Fibroblast of pulmonary artery (primary cell): ENCODE results near the gene CHERP.

ENCODE experiments used
- DNase-seq: peaks from one replicate; pipeline ENCODE4 v3.0.0-alpha.2; 2010; ENCODE audit warnings: low read depth
- H3K4me3 ChIP-seq: replicated peaks from 2 replicates; pipeline ENCODE4 v1.5.1; 2011; ENCODE audit warnings: low read depth, mild to moderate bottlenecking, control low read depth, low read length, moderate library complexity
- TF ChIP-seq, protein P1 (sequence below): IDR thresholded peaks from 2 replicates; pipeline ENCODE4 v1.5.1; 2011; ENCODE audit warnings: mild to moderate bottlenecking, control low read depth, low read length, inconsistent platforms; ENCODE audit errors: missing control alignments

The CHERP gene

DNA sequence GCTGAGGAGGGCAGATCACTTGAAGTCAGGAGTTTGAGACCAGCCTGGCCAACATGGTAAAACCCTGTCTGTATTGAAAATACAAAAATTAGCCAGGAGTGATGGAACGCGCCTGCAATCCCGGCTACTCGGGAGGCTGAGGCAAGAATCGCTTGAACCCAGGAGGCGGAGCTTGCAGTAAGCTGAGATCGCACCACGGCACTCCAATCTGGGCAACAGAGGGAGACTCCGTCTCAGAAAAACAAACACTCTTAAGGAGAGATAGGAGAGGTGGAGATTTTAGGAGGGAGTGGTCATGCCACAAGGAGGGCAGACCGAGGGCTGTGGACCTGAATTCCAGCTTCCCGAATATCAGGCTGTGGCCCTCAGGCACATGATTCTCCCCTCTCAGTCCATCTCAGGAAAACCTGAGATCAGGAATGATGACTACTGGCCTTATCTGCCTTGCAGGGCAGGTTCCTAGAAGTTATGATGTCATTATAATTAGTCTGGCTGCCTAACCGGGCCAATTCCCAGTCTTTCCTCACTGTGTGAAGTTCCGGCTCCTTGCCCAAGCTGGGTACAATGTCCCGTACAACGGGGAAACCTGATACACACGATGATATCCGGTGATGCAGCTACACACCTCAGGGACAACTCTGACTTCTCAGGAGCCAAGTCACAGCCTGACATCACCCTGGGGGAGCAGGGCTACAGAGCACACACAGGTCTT is 27.5 kb upstream of the CHERP start:
- no peak for DNase-seq
- no peak overlapping the region for H3K4me3 ChIP-seq
- TF ChIP-seq, protein P1, sequence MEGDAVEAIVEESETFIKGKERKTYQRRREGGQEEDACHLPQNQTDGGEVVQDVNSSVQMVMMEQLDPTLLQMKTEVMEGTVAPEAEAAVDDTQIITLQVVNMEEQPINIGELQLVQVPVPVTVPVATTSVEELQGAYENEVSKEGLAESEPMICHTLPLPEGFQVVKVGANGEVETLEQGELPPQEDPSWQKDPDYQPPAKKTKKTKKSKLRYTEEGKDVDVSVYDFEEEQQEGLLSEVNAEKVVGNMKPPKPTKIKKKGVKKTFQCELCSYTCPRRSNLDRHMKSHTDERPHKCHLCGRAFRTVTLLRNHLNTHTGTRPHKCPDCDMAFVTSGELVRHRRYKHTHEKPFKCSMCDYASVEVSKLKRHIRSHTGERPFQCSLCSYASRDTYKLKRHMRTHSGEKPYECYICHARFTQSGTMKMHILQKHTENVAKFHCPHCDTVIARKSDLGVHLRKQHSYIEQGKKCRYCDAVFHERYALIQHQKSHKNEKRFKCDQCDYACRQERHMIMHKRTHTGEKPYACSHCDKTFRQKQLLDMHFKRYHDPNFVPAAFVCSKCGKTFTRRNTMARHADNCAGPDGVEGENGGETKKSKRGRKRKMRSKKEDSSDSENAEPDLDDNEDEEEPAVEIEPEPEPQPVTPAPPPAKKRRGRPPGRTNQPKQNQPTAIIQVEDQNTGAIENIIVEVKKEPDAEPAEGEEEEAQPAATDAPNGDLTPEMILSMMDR, result no peak

DNA sequence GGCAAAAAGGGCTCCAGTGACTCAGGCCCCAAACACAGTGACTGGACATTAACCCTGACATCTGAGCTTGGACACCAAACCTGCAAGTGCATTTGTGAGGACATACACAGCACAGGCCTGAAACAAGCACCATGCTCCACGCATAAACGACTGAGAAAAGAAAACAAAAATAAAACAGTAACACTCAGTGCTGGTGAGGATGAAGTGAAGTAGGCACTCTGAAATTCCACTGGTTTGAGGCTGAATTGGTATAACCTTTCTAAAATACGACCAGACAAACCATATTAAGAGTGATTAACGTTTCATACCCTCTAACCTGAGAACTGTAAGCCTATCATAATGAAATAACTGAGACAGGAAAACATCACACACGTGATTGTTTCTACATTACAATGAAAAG is 24.5 kb upstream of the CHERP start:
- DNase-seq, result no peak
- no peak overlapping the region for H3K4me3 ChIP-seq
- TF ChIP-seq, protein P1, result no peak

DNA sequence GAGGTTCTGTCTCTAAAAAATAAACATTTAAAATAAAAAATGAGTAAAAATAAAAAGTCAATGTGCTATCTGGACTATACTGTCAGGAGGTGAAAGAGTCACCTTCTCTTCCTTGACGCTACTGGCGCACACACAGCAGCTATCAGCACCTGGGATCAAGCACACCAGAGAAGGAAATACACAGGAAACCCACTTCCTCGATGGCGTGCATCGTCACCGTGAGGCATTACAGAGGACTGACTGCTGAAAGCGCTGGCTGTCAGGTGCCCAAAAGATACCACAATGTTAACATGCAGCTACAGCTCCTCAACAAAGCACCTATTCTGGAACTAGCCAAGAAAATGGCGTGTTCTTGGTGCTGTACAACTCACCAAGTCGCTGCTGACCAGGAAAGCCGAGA is 23.9 kb upstream of the CHERP start:
- no peak overlapping the region for H3K4me3 ChIP-seq
- no peak for DNase-seq
- TF ChIP-seq, protein P1, result no peak

DNA sequence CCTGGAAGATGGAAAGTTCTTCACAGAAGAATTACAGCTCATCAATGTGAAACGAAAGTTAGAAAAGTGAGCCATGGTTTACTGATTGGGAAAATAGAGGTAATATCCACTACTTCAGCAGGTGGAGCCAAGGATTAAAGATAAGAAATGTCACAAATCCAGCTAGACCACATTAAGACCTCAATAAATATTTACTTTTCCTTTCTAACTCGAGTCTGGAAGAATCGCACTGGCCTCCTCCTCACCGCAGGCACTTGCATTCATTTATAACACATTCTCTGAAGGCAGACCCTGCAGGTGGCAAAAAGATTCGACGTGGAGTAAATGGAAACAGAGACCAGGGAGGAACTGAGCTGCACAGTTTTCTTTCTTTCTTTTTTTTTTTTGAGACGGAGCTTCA is 22.6 kb upstream of the CHERP start:
- DNase-seq, result no peak
- no peak overlapping the region for H3K4me3 ChIP-seq
- TF ChIP-seq, protein P1, result no peak

DNA sequence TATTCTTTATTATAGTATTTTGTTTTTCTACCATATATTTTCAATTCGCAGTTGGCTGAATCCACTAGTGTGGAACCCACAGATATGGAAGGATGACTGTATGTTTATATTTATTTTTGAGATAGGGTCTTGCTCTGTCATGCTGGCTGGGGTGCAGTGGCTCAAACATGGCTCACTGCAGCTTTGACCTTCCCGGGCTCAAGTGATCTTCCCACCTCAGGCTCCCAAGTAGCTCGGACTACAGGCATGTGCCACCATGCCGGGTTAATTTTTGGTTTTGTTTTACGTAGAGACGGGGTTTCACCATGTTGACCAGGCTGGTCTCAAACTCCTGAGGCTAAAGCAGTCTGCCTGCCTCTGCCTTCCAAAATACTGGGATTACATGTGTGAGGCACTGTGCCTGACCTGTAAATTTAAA is 20.4 kb upstream of the CHERP start:
- H3K4me3 ChIP-seq, result no peak overlapping the region
- TF ChIP-seq, protein P1, result no peak
- no peak for DNase-seq

DNA sequence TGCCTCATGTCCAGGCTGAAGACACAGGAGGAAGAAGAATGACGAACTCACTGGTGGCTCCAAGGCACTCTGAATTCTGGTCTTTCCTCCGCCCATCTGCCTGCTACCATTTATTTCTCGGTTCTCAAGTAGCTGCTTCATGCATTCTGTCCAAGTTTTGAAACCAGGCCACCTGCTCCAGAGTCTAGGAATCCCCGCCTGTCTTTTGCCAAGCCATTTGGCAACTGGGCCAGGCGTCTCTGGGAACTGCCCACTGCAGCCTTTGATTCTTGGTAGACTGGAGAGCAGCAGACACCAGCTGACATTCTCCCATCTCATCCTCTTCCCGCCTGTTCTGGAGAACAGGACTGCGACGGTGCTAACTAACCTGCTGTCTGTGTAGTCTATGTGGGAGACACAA is 19.1 kb upstream of the CHERP start:
- TF ChIP-seq, protein P1, result no peak
- H3K4me3 ChIP-seq, result no peak overlapping the region
- DNase-seq, result no peak

DNA sequence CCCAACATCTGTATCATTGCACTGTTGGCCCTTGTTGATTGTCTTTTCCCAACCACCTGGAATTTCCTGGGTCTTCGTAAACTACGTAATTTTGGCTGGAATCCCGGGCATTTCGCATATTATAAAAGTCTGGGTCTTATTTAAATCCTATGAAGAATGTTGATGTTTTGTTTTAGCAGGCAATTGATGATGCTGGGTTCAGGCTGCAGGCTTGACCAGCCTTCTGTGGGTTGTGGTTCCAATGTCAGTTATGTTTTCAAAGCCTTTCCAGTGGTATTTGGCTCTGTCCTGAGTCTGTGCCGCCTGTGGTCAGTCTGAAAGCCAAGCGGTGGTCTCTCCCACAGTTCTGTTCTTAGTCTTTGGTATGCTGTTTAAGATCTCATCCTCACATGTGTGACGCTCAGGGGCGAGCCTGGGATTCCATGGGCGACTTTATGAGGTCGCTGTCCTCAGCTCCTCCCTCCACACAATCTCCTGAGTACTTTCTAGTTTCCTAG is 17.6 kb upstream of the CHERP start:
- no peak overlapping the region for H3K4me3 ChIP-seq
- DNase-seq, result peak; percentile 18
- TF ChIP-seq, protein P1, result no peak
